H1 (cell line): Measurements from ENCODE around the gene SELENOF. TPM values are rescaled to one million over a fixed set of nuclear protein-coding genes. Genes with fewer than 3 reads are reported as not detected.

Experiments used
- CTCF ChIA-PET: fragments of 300-600 bp; sonication (Branson Sonifier 250); formaldehyde crosslinking; loops from one replicate; lab custom pipeline; 2021; ENCODE audit not compliant: partially characterized antibody; lab: Charles Lee
- POLR2A ChIA-PET: fragments of 300-600 bp; sonication (Branson Sonifier 250); formaldehyde crosslinking; loops from one replicate; lab custom pipeline; 2021; ENCODE audit warnings: inconsistent platforms; ENCODE audit not compliant: partially characterized antibody; lab: Charles Lee
- DNase-seq, 2 experiments: peaks; one replicate each; pipeline versions ENCODE4 v3.0.0 to v3.0.0-alpha.2; 2010 to 2022; ENCODE audit warnings: low spot score in 2 of 2, low read depth in 1 of 2, mixed read lengths in 1 of 2
- FAIRE-seq: peaks from 2 replicates; lab custom pipeline; 2011; peaks lifted over from hg19 to GRCh38; lab: Jason Lieb, UNC
- H2AFZ ChIP-seq: 2 replicates; pipeline ENCODE4 v1.8.1; 2012; ENCODE audit warnings: low read length, inconsistent platforms
- H2AK5ac ChIP-seq: 2 replicates; pipeline ENCODE4 v1.6.1; 2013; ENCODE audit warnings: low read depth, low read length
- H2BK120ac ChIP-seq: replicated peaks from 2 replicates; pipeline ENCODE3; 2013; ENCODE audit warnings: low read depth, low read length, inconsistent platforms
- H2BK12ac ChIP-seq: 2 replicates; pipeline ENCODE4 v1.6.1; 2013; ENCODE audit warnings: low read depth, low read length
- H2BK15ac ChIP-seq: 2 replicates; pipeline ENCODE4 v1.6.1; 2013; ENCODE audit warnings: low read length
- H2BK20ac ChIP-seq: 2 replicates; pipeline ENCODE4 v1.6.1; 2013; ENCODE audit warnings: low read length
- H2BK5ac ChIP-seq: 2 replicates; pipeline ENCODE4 v1.6.1; 2013; ENCODE audit warnings: low read depth, low read length
- H3K14ac ChIP-seq: 2 replicates; pipeline ENCODE4 v1.6.1; 2013; ENCODE audit warnings: inconsistent platforms; ENCODE audit not compliant: insufficient read length
- H3K18ac ChIP-seq: 2 replicates; pipeline ENCODE4 v1.6.1; 2013; ENCODE audit warnings: low read length; ENCODE audit errors: extremely low read depth
- H3K23ac ChIP-seq: 2 replicates; pipeline ENCODE4 v1.6.1; 2013; ENCODE audit warnings: inconsistent platforms; ENCODE audit not compliant: insufficient read length
- H3K23me2 ChIP-seq: 2 replicates; pipeline ENCODE4 v1.6.1; 2013; ENCODE audit warnings: low read depth, low read length
- H3K27ac ChIP-seq: 2 replicates; pipeline ENCODE4 v1.6.1; 2011; ENCODE audit warnings: low read depth, low read length, inconsistent platforms
- H3K27me3 ChIP-seq, 4 experiments: replicated peaks in 1 of 4; 1 replicate in 1 of 4; 2 replicates in 3 of 4; pipeline versions ENCODE4 v1.6.1 to v1.8.1; 2011 to 2013; ENCODE audit warnings: low read length in 3 of 4, mild to moderate bottlenecking in 3 of 4, inconsistent platforms in 2 of 4, mixed read lengths in 2 of 4, moderate library complexity in 1 of 4; ENCODE audit not compliant: control insufficient read depth in 3 of 4, insufficient read depth in 3 of 4; ENCODE audit errors: extremely low read depth in 1 of 4
- H3K36me3 ChIP-seq, 4 experiments: 2 replicates each; pipeline versions ENCODE4 v1.6.1 to v1.8.1; 2011 to 2013; ENCODE audit warnings: mild to moderate bottlenecking in 4 of 4, low read length in 3 of 4, moderate library complexity in 2 of 4, control low read depth in 1 of 4, inconsistent platforms in 1 of 4; ENCODE audit not compliant: insufficient read depth in 4 of 4, control insufficient read depth in 2 of 4
- H3K4ac ChIP-seq: replicated peaks from 2 replicates; pipeline ENCODE3; 2013; ENCODE audit warnings: low read length, low read depth, mixed read lengths, inconsistent platforms; ENCODE audit not compliant: insufficient read length
- H3K4me1 ChIP-seq, 4 experiments: replicated peaks in 1 of 4; 1 replicate in 1 of 4; 2 replicates in 3 of 4; pipeline versions ENCODE4 v1.6.1 to v1.8.1; 2011 to 2013; ENCODE audit warnings: low read length in 3 of 4, inconsistent platforms in 2 of 4, mixed read lengths in 1 of 4; ENCODE audit not compliant: insufficient read depth in 4 of 4, control insufficient read depth in 3 of 4
- H3K4me2 ChIP-seq, 2 experiments: 2 replicates each; pipeline versions ENCODE4 v1.6.1 to v1.8.1; 2011 to 2013; ENCODE audit warnings: low read depth in 2 of 2, low read length in 2 of 2, control low read depth in 1 of 2, inconsistent platforms in 1 of 2, mild to moderate bottlenecking in 1 of 2; ENCODE audit not compliant: insufficient read depth in 1 of 2
- H3K4me3 ChIP-seq, 4 experiments: fragments of 200-600, 300-600 bp in 1 of 4; sonication (generic), shearing (Covaris generic), sonication (Bioruptor Twin) in 1 of 4; 2 replicates each; pipeline versions ENCODE4 v1.5.1 to v1.8.1; 2011 to 2016; ENCODE audit warnings: low read length in 4 of 4, low read depth in 3 of 4, control low read depth in 2 of 4, inconsistent platforms in 2 of 4, mild to moderate bottlenecking in 2 of 4, mixed read lengths in 1 of 4, moderate library complexity in 1 of 4; ENCODE audit not compliant: insufficient read depth in 2 of 4; ENCODE audit errors: extremely low read depth in 1 of 4
- H3K56ac ChIP-seq: replicated peaks from 2 replicates; pipeline ENCODE3; 2013; ENCODE audit warnings: low read depth, mild to moderate bottlenecking, mixed read lengths, low read length, inconsistent platforms; ENCODE audit not compliant: insufficient read length
- H3K79me1 ChIP-seq: 2 replicates; pipeline ENCODE4 v1.6.1; 2013; ENCODE audit warnings: low read depth, low read length, control low read depth
- H3K79me2 ChIP-seq, 2 experiments: 2 replicates each; pipeline versions ENCODE4 v1.6.1 to v1.8.1; 2012 to 2013; ENCODE audit warnings: low read length in 2 of 2, mild to moderate bottlenecking in 2 of 2, inconsistent platforms in 1 of 2; ENCODE audit not compliant: insufficient read depth in 2 of 2, control insufficient read depth in 1 of 2
- H3K9ac ChIP-seq, 4 experiments: replicated peaks in 1 of 4; 1 replicate in 1 of 4; 2 replicates in 3 of 4; pipeline versions ENCODE4 v1.6.1 to v1.8.1; 2011 to 2013; ENCODE audit warnings: low read depth in 3 of 4, low read length in 3 of 4, control low read depth in 2 of 4, mild to moderate bottlenecking in 2 of 4, moderate library complexity in 2 of 4, inconsistent platforms in 1 of 4; ENCODE audit errors: extremely low read depth in 1 of 4
- H3K9me3 ChIP-seq, 2 experiments: 2 replicates each; pipeline versions ENCODE4 v1.6.1 to v1.8.1; 2012 to 2013; ENCODE audit warnings: mild to moderate bottlenecking in 2 of 2, moderate library complexity in 2 of 2, control low read depth in 1 of 2, inconsistent platforms in 1 of 2, low read depth in 1 of 2, low read length in 1 of 2, mixed read lengths in 1 of 2; ENCODE audit not compliant: insufficient read depth in 2 of 2
- H4K20me1 ChIP-seq, 2 experiments: replicated peaks in 1 of 2; 2 replicates each; pipeline versions ENCODE3 to v1.8.1; 2011 to 2013; ENCODE audit warnings: inconsistent platforms in 2 of 2, low read length in 2 of 2, mild to moderate bottlenecking in 1 of 2; ENCODE audit not compliant: insufficient read depth in 2 of 2, control insufficient read depth in 1 of 2
- H4K5ac ChIP-seq: 2 replicates; pipeline ENCODE4 v1.6.1; 2013; ENCODE audit warnings: low read length, low read depth, mixed read lengths, inconsistent platforms; ENCODE audit not compliant: insufficient read length
- H4K8ac ChIP-seq: 2 replicates; pipeline ENCODE4 v1.8.0; 2013; ENCODE audit warnings: mild to moderate bottlenecking, moderate library complexity, low read length, inconsistent platforms; ENCODE audit not compliant: insufficient read depth; ENCODE audit errors: extremely low read depth
- H4K91ac ChIP-seq: replicated peaks from 2 replicates; pipeline ENCODE3; 2013; ENCODE audit warnings: low read length, mixed read lengths, inconsistent platforms; ENCODE audit not compliant: insufficient read length
- ASH2L ChIP-seq: fragments of 200-600, 300-600 bp; sonication (generic); IDR thresholded peaks from one replicate; pipeline ENCODE4 v1.7.1; 2017; ENCODE audit warnings: low read length
- BACH1 ChIP-seq: IDR thresholded peaks from 2 replicates; pipeline ENCODE4 v1.6.1; 2012; ENCODE audit warnings: low read length, improper control_type of control experiment
- BCL11A ChIP-seq, 2 experiments: IDR thresholded peaks; one replicate each; pipeline ENCODE4 v1.6.1; 2011; ENCODE audit warnings: low read depth in 2 of 2, low read length in 2 of 2, mild to moderate bottlenecking in 2 of 2
- POLR2A ChIP-seq, 2 experiments: IDR thresholded peaks; 1 replicate in 1 of 2; 2 replicates in 1 of 2; pipeline ENCODE4 v1.6.1; 2011; ENCODE audit warnings: low read depth in 2 of 2, low read length in 2 of 2, mild to moderate bottlenecking in 2 of 2; ENCODE audit errors: control extremely low read depth in 1 of 2
- POU5F1 ChIP-seq: IDR thresholded peaks from 2 replicates; pipeline ENCODE4 v1.6.1; 2011; ENCODE audit warnings: low read depth, mild to moderate bottlenecking, low read length, moderate library complexity
- RBBP5 ChIP-seq: IDR thresholded peaks from 2 replicates; pipeline ENCODE4 v1.7.1; 2012; ENCODE audit warnings: low read depth, mild to moderate bottlenecking, inconsistent platforms, low read length, moderate library complexity, borderline replicate concordance
- SIN3A ChIP-seq, 2 experiments: IDR thresholded peaks in 1 of 2; conservative IDR thresholded peaks in 1 of 2; 2 replicates each; pipeline ENCODE4 v1.6.1; 2011 to 2012; ENCODE audit warnings: low read length in 2 of 2, improper control_type of control experiment in 1 of 2, low read depth in 1 of 2, mild to moderate bottlenecking in 1 of 2
- SIX5 ChIP-seq: IDR thresholded peaks from 2 replicates; pipeline ENCODE4 v1.6.1; 2011; ENCODE audit warnings: mild to moderate bottlenecking, low read depth, low read length
- TAF1 ChIP-seq: IDR thresholded peaks from 2 replicates; pipeline ENCODE4 v1.6.1; 2011; ENCODE audit warnings: mild to moderate bottlenecking, low read depth, low read length
- TBP ChIP-seq: IDR thresholded peaks from 2 replicates; pipeline ENCODE4 v1.6.1; 2011; ENCODE audit warnings: low read depth, low read length, improper control_type of control experiment
- WGBS, 2 experiments: shearing (Covaris generic) in 1 of 2; methylation state at CpG; one replicate each; pipeline versions ENCODE4 v1.1.6 to v1.1.7; 2013 to 2015; ENCODE audit warnings: low lambda C conversion rate in 2 of 2, mixed read lengths in 2 of 2, inconsistent platforms in 1 of 2, low coverage in 1 of 2, missing lambda C conversion rate in 1 of 2; ENCODE audit not compliant: insufficient replicate concordance in 2 of 2, insufficient coverage in 1 of 2, insufficient read length in 1 of 2; ENCODE audit errors: extremely low coverage in 1 of 2, missing lambda C conversion rate in 1 of 2; 5-methylcytosine and 5-hydroxymethylcytosine counted together
- polyA plus RNA-seq, 7 experiments: library from polyadenylated mRNA; depleted of rRNA in 3 of 7; stranded (reverse) in 5 of 7; unstranded in 2 of 7; fragments of >200 nt in 5 of 7; fragments of 200-250 nt in 2 of 7; gene quantifications; 1 replicate in 5 of 7; 2 replicates in 1 of 7; 4 replicates in 1 of 7; pipeline versions ENCODE4 v1.2.1 to v1.2.3, GENCODE V29; 2011 to 2013; ENCODE audit warnings: missing spikeins in 2 of 7, mixed read lengths in 2 of 7
- total RNA-seq: library from RNA; stranded (reverse); fragmentation: NEBNext Ultra II Directional; extraction: Animal tissue kit (Norgen Biotek cat#: 25700); gene quantifications from 2 replicates; pipeline ENCODE4 v1.2.1, GENCODE V29; 2021
- TF ChIP-seq, protein P1 (sequence below): IDR thresholded peaks from 2 replicates; pipeline ENCODE4 v1.6.1; 2011; ENCODE audit warnings: low read length, improper control_type of control experiment
- TF ChIP-seq, protein P2 (sequence below): IDR thresholded peaks from 2 replicates; pipeline ENCODE4 v1.6.1; 2012; ENCODE audit warnings: low read length, inconsistent platforms

The SELENOF gene
- total and polyA plus RNA-seq, 2 of the 8 experiments (the other 6 are each of a cell fraction or from before 2014, with no cell fraction given): 70.7 to 163 TPM

GRCh38 chr1:86940599-86940998 lies 26.7 kb upstream of the SELENOF start:
- Histone ChIP-seq H3K4me1 (peaks cover 0 to 6% (median 1%) of the 10 kb centered on the region in 4 experiments; a peak in 2 of 7 replicates), H3K14ac (no peak overlapping the region), H2BK15ac (no peak overlapping the region), H2BK20ac (no peak overlapping the region), H4K20me1 (peaks cover 0 to 2% of the 10 kb centered on the region in 2 experiments), H2BK5ac (no peak overlapping the region), H3K4me2 (no peak overlapping the region), H2AFZ (no peak overlapping the region), H3K4ac (no peak overlapping the region), H3K18ac (no peak overlapping the region), H4K5ac (no peak overlapping the region), H3K79me2 (peaks cover 3 to 96% of the 10 kb centered on the region in 2 experiments), H2BK12ac (no peak overlapping the region), H3K36me3 (no peaks in the 10 kb centered on the region), H3K4me3 (no peak overlapping the region), H3K79me1 (peaks cover 4% of the 10 kb centered on the region; the same call in 1 of the 2 replicates), H3K27ac (no peak overlapping the region), H3K23me2 (no peaks in the 10 kb centered on the region), H3K9me3 (no peaks in the 10 kb centered on the region), H2BK120ac (no peak overlapping the region), H3K9ac (no peak overlapping the region), H4K8ac (no peak overlapping the region), H3K27me3 (no peaks in the 10 kb centered on the region), H3K56ac (no peak overlapping the region), H3K23ac (no peak overlapping the region), H2AK5ac (no peak overlapping the region), H4K91ac (no peak overlapping the region)
- POLR2A ChIA-PET: interaction anchor here (1.5 kb wide), 1 partner anchor 26 kb away, joined by 4 read pairs; the partner anchor contains the start of genes HS2ST1 and SELENOF
- DNase-seq: no peak
- CTCF ChIA-PET: interaction anchor here (0.6 to 1.4 kb wide), 2 partner anchors 43 to 46 kb away, joined by 3 read pairs; no protein-coding TSS in a partner anchor
- no peak for FAIRE-seq
- WGBS, 2 experiments: 89% methylated on average over 2 of the region's 2 CpGs; no CpG with 5 or more reads in 1 of the 2 experiments
- TF ChIP-seq TAF1 (no peak), BACH1 (no peak), SIX5 (no peak), SIN3A (conservative IDR thresholded peaks at IDR 0.05 in 1 of 2, IDR thresholded peaks at IDR 0.05 in 1 of 2; ENCODE audit: low read depth in 1 of 2, low read length in 2 of 2) (no peak), BCL11A (IDR thresholded peaks at IDR 0.05; ENCODE audit: low read depth in 2 of 2, low read length in 2 of 2) (no peak), ASH2L (no peak), RBBP5 (no peak), POU5F1 (no peak), TBP (no peak), POLR2A (IDR thresholded peaks at IDR 0.05; ENCODE audit: control extremely low read depth in 1 of 2, low read depth in 2 of 2, low read length in 2 of 2) (no peak)
- TF ChIP-seq, protein P1, sequence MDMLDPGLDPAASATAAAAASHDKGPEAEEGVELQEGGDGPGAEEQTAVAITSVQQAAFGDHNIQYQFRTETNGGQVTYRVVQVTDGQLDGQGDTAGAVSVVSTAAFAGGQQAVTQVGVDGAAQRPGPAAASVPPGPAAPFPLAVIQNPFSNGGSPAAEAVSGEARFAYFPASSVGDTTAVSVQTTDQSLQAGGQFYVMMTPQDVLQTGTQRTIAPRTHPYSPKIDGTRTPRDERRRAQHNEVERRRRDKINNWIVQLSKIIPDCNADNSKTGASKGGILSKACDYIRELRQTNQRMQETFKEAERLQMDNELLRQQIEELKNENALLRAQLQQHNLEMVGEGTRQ: no peak
- TF ChIP-seq, protein P2, sequence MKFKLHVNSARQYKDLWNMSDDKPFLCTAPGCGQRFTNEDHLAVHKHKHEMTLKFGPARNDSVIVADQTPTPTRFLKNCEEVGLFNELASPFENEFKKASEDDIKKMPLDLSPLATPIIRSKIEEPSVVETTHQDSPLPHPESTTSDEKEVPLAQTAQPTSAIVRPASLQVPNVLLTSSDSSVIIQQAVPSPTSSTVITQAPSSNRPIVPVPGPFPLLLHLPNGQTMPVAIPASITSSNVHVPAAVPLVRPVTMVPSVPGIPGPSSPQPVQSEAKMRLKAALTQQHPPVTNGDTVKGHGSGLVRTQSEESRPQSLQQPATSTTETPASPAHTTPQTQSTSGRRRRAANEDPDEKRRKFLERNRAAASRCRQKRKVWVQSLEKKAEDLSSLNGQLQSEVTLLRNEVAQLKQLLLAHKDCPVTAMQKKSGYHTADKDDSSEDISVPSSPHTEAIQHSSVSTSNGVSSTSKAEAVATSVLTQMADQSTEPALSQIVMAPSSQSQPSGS: no peak
